Endothelial cell of umbilical vein (primary cell): Measurements from ENCODE around the gene KDR. TPM values are rescaled to one million over a fixed set of nuclear protein-coding genes. Genes with fewer than 3 reads are reported as not detected.
A peak's percentile ranks its signal among the peaks of the same experiment; 100 is the strongest.

Experiments
- Bru-seq: library from RNA; stranded (reverse); fragments of 400-500 nt; gene quantifications from one replicate; lab custom pipeline; 2021; lab: Mats Ljungman, UMichigan
- BruChase-seq, 2 experiments: library from RNA; stranded (reverse); fragments of 400-500 nt; gene quantifications; one replicate each; lab custom pipeline; 2021; lab: Mats Ljungman, UMichigan
- BruUV-seq: library from RNA; stranded (reverse); fragments of 400-500 nt; replicated peaks from 2 replicates; lab custom pipeline; 2021; lab: Mats Ljungman, UMichigan
- CTCF ChIA-PET: fragments of 300-600, 350-600 bp; sonication (Branson Sonifier 250); formaldehyde crosslinking; loops from one replicate; lab custom pipeline; 2021; ENCODE audit warnings: antibody characterized with exemption, inconsistent platforms; lab: Charles Lee
- POLR2A ChIA-PET: fragments of 300-600, 350-600 bp; sonication (Branson Sonifier 250); formaldehyde crosslinking; loops from one replicate; lab custom pipeline; 2021; ENCODE audit warnings: antibody characterized with exemption, inconsistent platforms; lab: Charles Lee
- DNase-seq: peaks from one replicate; pipeline ENCODE4 v3.0.0-alpha.2; 2011; ENCODE audit warnings: low read depth, low spot score
- FAIRE-seq: peaks from 2 replicates; lab custom pipeline; 2011; peaks lifted over from hg19 to GRCh38; lab: Jason Lieb, UNC
- H2AFZ ChIP-seq: 2 replicates; pipeline ENCODE4 v1.6.0; 2012; ENCODE audit warnings: low read depth, low read length, control low read depth, inconsistent platforms
- H3K27ac ChIP-seq: 2 replicates; pipeline ENCODE4 v1.5.1; 2011; ENCODE audit warnings: low read depth, mild to moderate bottlenecking, control low read depth, low read length, moderate library complexity; ENCODE audit not compliant: insufficient read depth
- H3K27me3 ChIP-seq, 2 experiments: 2 replicates each; pipeline versions ENCODE4 v1.6.0 to v1.6.1; 2011; ENCODE audit warnings: low read length in 2 of 2, mixed read lengths in 1 of 2; ENCODE audit not compliant: control insufficient read depth in 2 of 2, insufficient read depth in 2 of 2
- H3K36me3 ChIP-seq, 2 experiments: 2 replicates in 1 of 2; 3 replicates in 1 of 2; pipeline ENCODE4 v1.5.1; 2011; ENCODE audit warnings: low read length in 2 of 2, mild to moderate bottlenecking in 1 of 2, moderate library complexity in 1 of 2; ENCODE audit not compliant: control insufficient read depth in 2 of 2, insufficient read depth in 2 of 2; ENCODE audit errors: extremely low read depth in 1 of 2
- H3K4me1 ChIP-seq: 3 replicates; pipeline ENCODE4 v1.5.1; 2011; ENCODE audit warnings: mild to moderate bottlenecking, low read length; ENCODE audit not compliant: control insufficient read depth, insufficient read depth; ENCODE audit errors: extremely low read depth
- H3K4me2 ChIP-seq: 2 replicates; pipeline ENCODE4 v1.6.1; 2011; ENCODE audit warnings: low read length, control low read depth, mixed read lengths; ENCODE audit not compliant: insufficient read depth
- H3K4me3 ChIP-seq, 3 experiments: fragments of 200-600 bp in 1 of 3; sonication (generic), shearing (Covaris generic) in 1 of 3; replicated peaks in 1 of 3; 2 replicates each; pipeline ENCODE4 v1.5.1; 2011 to 2016; ENCODE audit warnings: control low read depth in 3 of 3, low read length in 3 of 3, mild to moderate bottlenecking in 2 of 3, inconsistent platforms in 1 of 3, low read depth in 1 of 3, moderate library complexity in 1 of 3; ENCODE audit not compliant: insufficient read depth in 1 of 3
- H3K79me2 ChIP-seq: 2 replicates; pipeline ENCODE4 v1.6.0; 2012; ENCODE audit warnings: low read length, inconsistent platforms; ENCODE audit not compliant: control insufficient read depth, insufficient read depth
- H3K9ac ChIP-seq: replicated peaks from 2 replicates; pipeline ENCODE3; 2011; ENCODE audit warnings: low read length, control low read depth; ENCODE audit not compliant: insufficient read depth; ENCODE audit errors: extremely low read depth
- H3K9me1 ChIP-seq: replicated peaks from 3 replicates; pipeline ENCODE4 v1.6.0; 2011; ENCODE audit warnings: mild to moderate bottlenecking, low read length; ENCODE audit not compliant: control insufficient read depth, insufficient read depth; ENCODE audit errors: extremely low read depth
- H3K9me3 ChIP-seq: replicated peaks from 2 replicates; pipeline ENCODE4 v1.5.1; 2012; ENCODE audit warnings: low read length, inconsistent platforms; ENCODE audit not compliant: control insufficient read depth, insufficient read depth
- H4K20me1 ChIP-seq: replicated peaks from 2 replicates; pipeline ENCODE3; 2011; ENCODE audit warnings: mild to moderate bottlenecking, low read length; ENCODE audit not compliant: control insufficient read depth, insufficient read depth; ENCODE audit errors: extremely low read depth
- EZH2 ChIP-seq: IDR thresholded peaks from 2 replicates; pipeline ENCODE4 v1.6.1; 2012; ENCODE audit warnings: borderline replicate concordance, low read depth, mild to moderate bottlenecking, moderate library complexity, low read length, inconsistent platforms; ENCODE audit not compliant: severe bottlenecking
- FOS ChIP-seq: IDR thresholded peaks from 2 replicates; pipeline ENCODE4 v1.6.1; 2011; ENCODE audit warnings: mild to moderate bottlenecking, low read length, moderate library complexity, borderline replicate concordance; ENCODE audit not compliant: insufficient read depth
- GATA2 ChIP-seq: IDR thresholded peaks from 2 replicates; pipeline ENCODE4 v1.7.0; 2011; ENCODE audit warnings: low read depth, mild to moderate bottlenecking, moderate library complexity, mixed read lengths, low read length; ENCODE audit not compliant: insufficient read length, insufficient read depth
- JUN ChIP-seq: IDR thresholded peaks from 2 replicates; pipeline ENCODE4 v1.6.1; 2011; ENCODE audit warnings: borderline replicate concordance, low read depth; ENCODE audit not compliant: insufficient read length, insufficient read depth
- MYC ChIP-seq: IDR thresholded peaks from one replicate; pipeline ENCODE4 v1.6.1; 2011; ENCODE audit warnings: mild to moderate bottlenecking, low read depth, low read length
- POLR2A ChIP-seq: IDR thresholded peaks from 2 replicates; pipeline ENCODE4 v1.6.1; 2012; ENCODE audit warnings: low read depth, mild to moderate bottlenecking, control low read depth, low read length
- POLR2AphosphoS5 ChIP-seq: IDR thresholded peaks from 2 replicates; pipeline ENCODE4 v1.6.1; 2012; ENCODE audit warnings: low read depth, mild to moderate bottlenecking, control low read depth, low read length, moderate library complexity; ENCODE audit not compliant: insufficient read depth
- dilution Hi-C: fragments of 300-500 bp; cut with MboI; formaldehyde crosslinking; loops from one replicate; pipeline ENCODE4 v1.15.0; 2019; ENCODE audit warnings: low sequenced_read_pairs; ENCODE audit not compliant: extremely low pct_ligation_motif_present
- intact Hi-C: fragments of 100-400 bp; cut with micrococcal nuclease; formaldehyde crosslinking; loops from one replicate; pipeline ENCODE4 v1.10.0; 2022
- long read RNA-seq: library from polyadenylated mRNA; stranded (forward); transcript quantifications from one replicate; pipeline ENCODE4 v2.0.0, GENCODE V29; 2021
- polyA minus RNA-seq, 3 experiments: library from RNA; depleted of rRNA, polyadenylated mRNA; stranded (reverse); fragments of >200 nt; gene quantifications; 1 replicate in 1 of 3; 2 replicates in 2 of 3; pipeline ENCODE4 v1.2.3, GENCODE V29; 2011
- polyA plus RNA-seq, 4 experiments: library from polyadenylated mRNA; depleted of rRNA in 3 of 4; stranded (reverse) in 3 of 4; unstranded in 1 of 4; fragments of >200 nt; gene quantifications; 2 replicates each; pipeline versions ENCODE4 v1.2.1 to v1.2.3, GENCODE V29; 2011 to 2012; ENCODE audit warnings: missing spikeins in 1 of 4
- total RNA-seq: library from RNA; stranded (reverse); gene quantifications from 2 replicates; pipeline ENCODE4 v1.2.3, GENCODE V29; 2021
- TF ChIP-seq, protein P1 (sequence below): IDR thresholded peaks from 2 replicates; pipeline ENCODE4 v1.6.1; 2011; ENCODE audit not compliant: insufficient read depth, insufficient read length
- TF ChIP-seq, protein P2 (sequence below), 2 donors: IDR thresholded peaks; 1 replicate in 1 of 2; 2 replicates in 1 of 2; pipeline ENCODE4 v1.5.1; 2011; ENCODE audit warnings: low read length in 2 of 2, mild to moderate bottlenecking in 2 of 2, moderate library complexity in 2 of 2, control low read depth in 1 of 2, inconsistent platforms in 1 of 2, low read depth in 1 of 2; ENCODE audit not compliant: insufficient read depth in 1 of 2; ENCODE audit errors: extremely low read depth in 1 of 2

KDR gene
- total RNA-seq (139 and 145 TPM in 2 replicates), polyA plus RNA-seq (65.8 and 80.5 TPM in 2 replicates), polyA minus RNA-seq (280 and 307 TPM in 2 replicates), Bru-seq, nascent RNA (percentile 98 among the genes with signal in this experiment), BruChase-seq, experiment 1, labeled RNA remaining after a 6-hour chase (percentile 97 among the genes with signal in this experiment), BruChase-seq, experiment 2, labeled RNA remaining after a 2-hour chase (percentile 97 among the genes with signal in this experiment)
- polyA plus RNA-seq (2011; cell fraction: cytosol; rRNA removed): 64.9 TPM in 2 replicates
- polyA plus RNA-seq (2011; cell fraction: nucleus; rRNA removed): 157 and 176 TPM in 2 replicates
- 59.2 and 89.6 TPM in 2 replicates for polyA plus RNA-seq (2012)
- not detected for polyA minus RNA-seq (2011; cell fraction: cytosol; rRNA and poly(A)+ RNA removed)
- 133 and 202 TPM in 2 replicates for polyA minus RNA-seq (2011; cell fraction: nucleus; rRNA and poly(A)+ RNA removed)
- long read RNA-seq, full-length matches to known transcripts: 22 of 82 reads
- long read RNA-seq, partial matches to known transcripts: 34 of 82 reads
- long read RNA-seq, other reads (novel, unspliced or antisense): 26 of 82 reads

- H3K9me3 ChIP-seq: no peaks in the 10 kb centered on the region
- CTCF ChIA-PET: interaction anchor here (0.7 to 2.1 kb wide), 16 partner anchors 24 to 197 kb away, joined by 3 to 17 read pairs (median 6); no protein-coding TSS in a partner anchor
- POLR2A ChIA-PET: interaction anchor here (0.6 to 2.1 kb wide), 19 partner anchors 9 to 221 kb away, joined by 3 to 27 read pairs (median 4); partner anchors contain the start of gene SRD5A3
Observed at GRCh38 chr4:55125087-55125721, at the start of gene KDR. Gene KDR, minus strand, starts transcription at chr4:55125595. Its CDS starts 302 bp downstream, at chr4:55125293.

DNA sequence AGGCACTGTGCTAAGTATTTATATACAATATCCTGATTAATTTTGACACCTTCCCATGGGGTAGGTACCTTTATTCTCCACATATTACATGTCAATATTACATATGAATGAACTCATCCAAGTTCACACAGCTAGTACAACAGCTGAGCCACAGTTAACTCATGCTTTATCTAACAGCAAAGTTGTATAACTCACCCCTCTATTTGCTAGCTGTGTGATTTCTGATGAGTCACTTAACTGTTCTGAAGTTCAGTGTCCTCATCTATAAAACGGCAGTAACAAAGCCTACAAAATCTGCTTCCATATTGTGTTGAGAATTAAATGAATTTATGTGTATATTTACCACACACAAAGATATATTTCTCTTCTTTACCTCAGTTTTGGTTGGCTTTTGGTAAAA is 48.2 kb upstream of the KDR start:
- peak overlapping the region; percentile 100 for H3K27ac ChIP-seq

More at GRCh38 chr4:55125087-55125721, at the start of gene KDR:
- Histone ChIP-seq H3K36me3 (no peaks in the 10 kb centered on the region), H3K9ac (peak within 1 kb of the TSS; percentile 84), H3K4me3 (peak within 1 kb of the TSS; percentile 92 to 94 (median 93)), H3K9me1 (no peaks in the 10 kb centered on the region), H3K4me1 (peaks cover 41% of the 10 kb centered on the region), H3K79me2 (peaks cover 51% of the 10 kb centered on the region), H3K27ac (peak within 1 kb of the TSS; percentile 54), H2AFZ (peak within 1 kb of the TSS; percentile 94), H4K20me1 (no peaks in the 10 kb centered on the region), H3K27me3 (no peaks in the 10 kb centered on the region), H3K4me2 (peak within 1 kb of the TSS; percentile 68)
- dilution Hi-C loops: no loop called here
- BruUV-seq: TSS peak; percentile 29
- intact Hi-C loops: loop anchor here (1.0 to 2.0 kb wide), 4 partner anchors 59 to 272 kb away; no protein-coding TSS in a partner anchor
- FAIRE-seq (no peak), DNase-seq (peak; percentile 68)
- TF ChIP-seq POLR2AphosphoS5 (peak; percentile 97), POLR2A (peak; percentile 98)
- TF ChIP-seq, protein P1, sequence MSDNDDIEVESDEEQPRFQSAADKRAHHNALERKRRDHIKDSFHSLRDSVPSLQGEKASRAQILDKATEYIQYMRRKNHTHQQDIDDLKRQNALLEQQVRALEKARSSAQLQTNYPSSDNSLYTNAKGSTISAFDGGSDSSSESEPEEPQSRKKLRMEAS: no peak

More for the DNA sequence above, 48.2 kb upstream of the KDR start:
- ChIA-PET POLR2A (interaction anchor here (0.8 to 2.1 kb wide), 4 partner anchors 11 to 66 kb away, joined by 4 to 11 read pairs (median 5); partner anchors contain the start of gene KDR), CTCF (interaction anchor here (1.0 to 6.1 kb wide), 7 partner anchors 11 to 147 kb away, joined by 3 to 72 read pairs (median 6); no protein-coding TSS in a partner anchor)
- intact Hi-C loops: loop anchor here (2.0 kb wide), 1 partner anchor 147 kb away; no protein-coding TSS in a partner anchor
- Histone ChIP-seq H2AFZ (no peak overlapping the region), H3K9me3 (no peaks in the 10 kb centered on the region), H3K4me2 (peak overlapping the region; percentile 91), H3K27me3 (no peaks in the 10 kb centered on the region), H3K9me1 (no peaks in the 10 kb centered on the region), H3K36me3 (no peaks in the 10 kb centered on the region), H3K9ac (peak overlapping the region; percentile 95), H4K20me1 (no peaks in the 10 kb centered on the region), H3K79me2 (peaks cover 10% of the 10 kb centered on the region), H3K4me3 (no peak overlapping the region), H3K4me1 (peaks cover 65% of the 10 kb centered on the region)
- peak; percentile 74 for DNase-seq
- dilution Hi-C loops: no loop called here
- BruUV-seq: no TSS peak
- TF ChIP-seq EZH2: no peak
- TF ChIP-seq MYC: no peak
- TF ChIP-seq POLR2AphosphoS5: no peak
- TF ChIP-seq, protein P1: no peak
- TF ChIP-seq FOS: peak; percentile 85
- TF ChIP-seq, protein P2, sequence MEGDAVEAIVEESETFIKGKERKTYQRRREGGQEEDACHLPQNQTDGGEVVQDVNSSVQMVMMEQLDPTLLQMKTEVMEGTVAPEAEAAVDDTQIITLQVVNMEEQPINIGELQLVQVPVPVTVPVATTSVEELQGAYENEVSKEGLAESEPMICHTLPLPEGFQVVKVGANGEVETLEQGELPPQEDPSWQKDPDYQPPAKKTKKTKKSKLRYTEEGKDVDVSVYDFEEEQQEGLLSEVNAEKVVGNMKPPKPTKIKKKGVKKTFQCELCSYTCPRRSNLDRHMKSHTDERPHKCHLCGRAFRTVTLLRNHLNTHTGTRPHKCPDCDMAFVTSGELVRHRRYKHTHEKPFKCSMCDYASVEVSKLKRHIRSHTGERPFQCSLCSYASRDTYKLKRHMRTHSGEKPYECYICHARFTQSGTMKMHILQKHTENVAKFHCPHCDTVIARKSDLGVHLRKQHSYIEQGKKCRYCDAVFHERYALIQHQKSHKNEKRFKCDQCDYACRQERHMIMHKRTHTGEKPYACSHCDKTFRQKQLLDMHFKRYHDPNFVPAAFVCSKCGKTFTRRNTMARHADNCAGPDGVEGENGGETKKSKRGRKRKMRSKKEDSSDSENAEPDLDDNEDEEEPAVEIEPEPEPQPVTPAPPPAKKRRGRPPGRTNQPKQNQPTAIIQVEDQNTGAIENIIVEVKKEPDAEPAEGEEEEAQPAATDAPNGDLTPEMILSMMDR (IDR thresholded peaks at IDR 0.05; ENCODE audit: extremely low read depth in 1 of 2, insufficient read depth in 1 of 2, low read depth in 1 of 2, low read length in 2 of 2): no peak
- TF ChIP-seq POLR2A: no peak
- TF ChIP-seq JUN: peak; percentile 77
- no peak for TF ChIP-seq GATA2
- FAIRE-seq: peak; percentile 81
